ENCODE results near the gene GDF11. TPM values are rescaled to one million over a fixed set of nuclear protein-coding genes. Genes with fewer than 3 reads are reported as not detected.

GDF11 gene
- total RNA-seq (2021) (7.5 and 9.4 TPM in 2 replicates), Bru-seq, nascent RNA (percentile 49 among the genes with signal in this experiment), BruChase-seq, experiment 1, labeled RNA remaining after a 2-hour chase (percentile 51 among the genes with signal in this experiment), BruChase-seq, experiment 2, labeled RNA remaining after a 6-hour chase (percentile 72 among the genes with signal in this experiment)
- long read RNA-seq, full-length matches to known transcripts: 1 of 15 reads
- long read RNA-seq, partial matches to known transcripts: 0 of 15 reads
- long read RNA-seq, other reads (novel, unspliced or antisense): 14 of 15 reads

DNA sequence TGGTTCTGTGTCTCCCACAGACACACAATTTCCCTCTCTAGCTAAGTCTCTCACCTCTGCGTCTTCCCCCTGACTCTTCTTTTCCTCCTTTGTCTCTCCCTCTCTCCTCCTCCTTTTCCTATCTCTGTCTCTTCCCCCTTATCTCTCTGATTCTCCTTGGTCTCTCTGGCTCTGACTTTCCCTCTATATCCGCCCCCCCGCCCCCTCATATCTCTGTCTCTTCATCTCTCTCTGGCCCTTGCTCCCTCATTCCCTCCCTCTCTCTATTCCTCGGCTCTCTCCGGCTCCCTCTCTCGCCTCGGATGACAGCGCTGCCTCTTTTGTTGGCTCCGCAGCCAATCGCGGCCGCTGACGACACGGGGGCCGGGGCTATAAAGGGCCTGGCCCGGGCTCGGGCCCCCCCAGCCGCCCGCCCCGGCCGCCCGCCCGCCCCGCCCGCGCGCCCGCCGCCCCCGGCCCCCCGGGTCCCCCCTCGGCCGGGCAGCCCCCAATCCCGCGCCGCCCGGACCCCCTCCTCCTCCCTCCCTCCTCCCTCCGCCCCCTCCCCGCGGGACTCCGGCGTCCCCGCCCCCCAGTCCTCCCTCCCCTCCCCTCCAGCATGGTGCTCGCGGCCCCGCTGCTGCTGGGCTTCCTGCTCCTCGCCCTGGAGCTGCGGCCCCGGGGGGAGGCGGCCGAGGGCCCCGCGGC lies at the start of gene GDF11:
GDF11 (plus strand) TSS at position 404 of the 687 bp plus-strand sequence; CDS start at position 599, 195 bp downstream.
- no peaks in the 10 kb centered on the region for H3K79me2 ChIP-seq (ENCODE audit: low read depth)
- H3K9me3 ChIP-seq (ENCODE audit: insufficient read depth, low read depth): no peaks in the 10 kb centered on the region
- no peaks in the 10 kb centered on the region for H3K9me2 ChIP-seq (ENCODE audit: insufficient read depth)
- H3K27me3 ChIP-seq (ENCODE audit: insufficient read depth, low read depth): no peaks in the 10 kb centered on the region
- intact Hi-C loops (cut with micrococcal nuclease; ENCODE audit: unreplicated experiment): loop anchor here (5.0 kb wide), 1 partner anchor 74 kb away; the partner anchor contains the start of genes ORMDL2 and SARNP
- no peak within 1 kb of the TSS for H3K27ac ChIP-seq
- H3K4me2 ChIP-seq: peak within 1 kb of the TSS; percentile 91
- DNase-seq: peak; percentile 49 to 72
- peaks cover 10% of the 10 kb centered on the region; the same call in 1 of the 2 replicates for H3F3A ChIP-seq (ENCODE audit: insufficient read depth, low read depth)
- peaks cover 19% of the 10 kb centered on the region for H3K4me1 ChIP-seq (replicated peaks; ENCODE audit: insufficient read depth)
- H3K36me3 ChIP-seq (ENCODE audit: low read depth): no peaks in the 10 kb centered on the region
- peak within 1 kb of the TSS; percentile 59 for H3K4me3 ChIP-seq
- ChIA-PET POLR2A (ENCODE audit: unreplicated experiment) (interaction anchor here (0.7 kb wide), 1 partner anchor 113 kb away, joined by 4 read pairs; no protein-coding TSS in a partner anchor), CTCF (no interaction called here)
- BruUV-seq (replicated peaks): no TSS peak
- TF ChIP-seq, protein P1, sequence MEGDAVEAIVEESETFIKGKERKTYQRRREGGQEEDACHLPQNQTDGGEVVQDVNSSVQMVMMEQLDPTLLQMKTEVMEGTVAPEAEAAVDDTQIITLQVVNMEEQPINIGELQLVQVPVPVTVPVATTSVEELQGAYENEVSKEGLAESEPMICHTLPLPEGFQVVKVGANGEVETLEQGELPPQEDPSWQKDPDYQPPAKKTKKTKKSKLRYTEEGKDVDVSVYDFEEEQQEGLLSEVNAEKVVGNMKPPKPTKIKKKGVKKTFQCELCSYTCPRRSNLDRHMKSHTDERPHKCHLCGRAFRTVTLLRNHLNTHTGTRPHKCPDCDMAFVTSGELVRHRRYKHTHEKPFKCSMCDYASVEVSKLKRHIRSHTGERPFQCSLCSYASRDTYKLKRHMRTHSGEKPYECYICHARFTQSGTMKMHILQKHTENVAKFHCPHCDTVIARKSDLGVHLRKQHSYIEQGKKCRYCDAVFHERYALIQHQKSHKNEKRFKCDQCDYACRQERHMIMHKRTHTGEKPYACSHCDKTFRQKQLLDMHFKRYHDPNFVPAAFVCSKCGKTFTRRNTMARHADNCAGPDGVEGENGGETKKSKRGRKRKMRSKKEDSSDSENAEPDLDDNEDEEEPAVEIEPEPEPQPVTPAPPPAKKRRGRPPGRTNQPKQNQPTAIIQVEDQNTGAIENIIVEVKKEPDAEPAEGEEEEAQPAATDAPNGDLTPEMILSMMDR (conservative IDR thresholded peaks at IDR 0.05): no peak
- no peak for TF ChIP-seq EZH2 (IDR thresholded peaks at IDR 0.05; ENCODE audit: low read depth)
- no peaks in the 10 kb centered on the region for H4K20me1 ChIP-seq (ENCODE audit: insufficient read depth)
- H2AFZ ChIP-seq: peak within 1 kb of the TSS; percentile 69

GRCh38 chr12:55693323-55694187 lies 49.4 kb upstream of the GDF11 start:
- BruUV-seq (replicated peaks): no TSS peak
- H3K4me2 ChIP-seq: no peak overlapping the region
- no peaks in the 10 kb centered on the region for H3K79me2 ChIP-seq (ENCODE audit: low read depth)
- no peaks in the 10 kb centered on the region for H3K4me1 ChIP-seq (replicated peaks; ENCODE audit: insufficient read depth)
- intact Hi-C loops (cut with micrococcal nuclease; ENCODE audit: unreplicated experiment): no loop called here
- no peak for DNase-seq
- H4K20me1 ChIP-seq (ENCODE audit: insufficient read depth): no peaks in the 10 kb centered on the region
- no peaks in the 10 kb centered on the region for H3K36me3 ChIP-seq (ENCODE audit: low read depth)
- no peaks in the 10 kb centered on the region for H3K9me3 ChIP-seq (ENCODE audit: insufficient read depth, low read depth)
- no peak overlapping the region for H3K27ac ChIP-seq
- TF ChIP-seq, protein P1 (conservative IDR thresholded peaks at IDR 0.05): no peak
- no peak for TF ChIP-seq EZH2 (IDR thresholded peaks at IDR 0.05; ENCODE audit: low read depth)
- no peaks in the 10 kb centered on the region for H3F3A ChIP-seq (ENCODE audit: insufficient read depth, low read depth)
- peaks cover 41% of the 10 kb centered on the region for H3K27me3 ChIP-seq (ENCODE audit: insufficient read depth, low read depth)
- H3K4me3 ChIP-seq: no peak overlapping the region
- H3K9me2 ChIP-seq (ENCODE audit: insufficient read depth): no peaks in the 10 kb centered on the region
- ChIA-PET POLR2A (ENCODE audit: unreplicated experiment) (no interaction called here), CTCF (no interaction called here)
- H2AFZ ChIP-seq: no peak overlapping the region

GRCh38 chr12:55694188-55694515 lies 48.8 kb upstream of the GDF11 start:
- CTCF ChIA-PET: no interaction called here
- intact Hi-C loops (cut with micrococcal nuclease; ENCODE audit: unreplicated experiment): no loop called here
- no TSS peak for BruUV-seq (replicated peaks)

More at GRCh38 chr12:55694188-55694515, 48.8 kb upstream of the GDF11 start:
- Histone ChIP-seq H3K4me2 (no peak overlapping the region), H3K79me2 (ENCODE audit: low read depth) (no peaks in the 10 kb centered on the region), H3K4me3 (no peak overlapping the region), H3K9me2 (ENCODE audit: insufficient read depth) (no peaks in the 10 kb centered on the region), H3K27ac (no peak overlapping the region), H3K4me1 (replicated peaks; ENCODE audit: insufficient read depth) (no peaks in the 10 kb centered on the region), H3K9me3 (ENCODE audit: insufficient read depth, low read depth) (no peaks in the 10 kb centered on the region), H2AFZ (no peak overlapping the region), H4K20me1 (ENCODE audit: insufficient read depth) (no peaks in the 10 kb centered on the region), H3K36me3 (ENCODE audit: low read depth) (no peaks in the 10 kb centered on the region), H3F3A (ENCODE audit: insufficient read depth, low read depth) (no peaks in the 10 kb centered on the region), H3K27me3 (ENCODE audit: insufficient read depth, low read depth) (peaks cover 39% of the 10 kb centered on the region)
- no peak for TF ChIP-seq EZH2 (IDR thresholded peaks at IDR 0.05; ENCODE audit: low read depth)
- TF ChIP-seq, protein P1 (conservative IDR thresholded peaks at IDR 0.05): no peak
- POLR2A ChIA-PET (ENCODE audit: unreplicated experiment): no interaction called here
- DNase-seq: no peak

All from PC-9 (cell line).